IMR-90 (cell line): ENCODE measurements around the gene TLNRD1. TPM values are rescaled to one million over a fixed set of nuclear protein-coding genes. Genes with fewer than 3 reads are reported as not detected.

Source experiments
- ATAC-seq: fragments of 200-7000 bp; cut with Tn5 transposase; 2 replicates; pipeline ENCODE4 v1.9.1; 2020; ENCODE audit warnings: low read depth, mild to moderate bottlenecking, moderate library complexity
- BruUV-seq: library from RNA; stranded (reverse); fragments of 400-500 nt; replicated peaks from 2 replicates; lab custom pipeline; 2021; lab: Mats Ljungman, UMichigan
- CTCF ChIA-PET: fragments of 300-600 bp; formaldehyde crosslinking; extraction: SDS; loops from one replicate; lab custom pipeline; 2021; ENCODE audit warnings: antibody characterized with exemption; lab: Yijun Ruan, JAX
- POLR2A ChIA-PET: fragments of 300-600 bp; sonication (Branson Sonifier 250); formaldehyde crosslinking; loops from one replicate; lab custom pipeline; 2022; ENCODE audit warnings: antibody characterized with exemption; ENCODE audit not compliant: unreplicated experiment; lab: Charles Lee
- DNase-seq: peaks from one replicate; pipeline ENCODE4 v3.0.0; 2013
- H2AFZ ChIP-seq: replicated peaks from 2 replicates; pipeline ENCODE3; 2013; ENCODE audit warnings: low read length, mild to moderate bottlenecking; ENCODE audit not compliant: poor library complexity
- H2AK5ac ChIP-seq: 2 replicates; pipeline ENCODE4 v1.6.1; 2013; ENCODE audit warnings: low read depth, low read length, inconsistent platforms
- H2AK9ac ChIP-seq: replicated peaks from 2 replicates; pipeline ENCODE3; 2013; ENCODE audit warnings: mild to moderate bottlenecking, low read depth, low read length, moderate library complexity; ENCODE audit not compliant: poor library complexity
- H2BK120ac ChIP-seq: 2 replicates; pipeline ENCODE4 v1.6.1; 2013; ENCODE audit warnings: low read depth, low read length, inconsistent platforms
- H2BK15ac ChIP-seq: 3 replicates; pipeline ENCODE4 v1.6.1; 2013; ENCODE audit warnings: low read depth, low read length, inconsistent platforms
- H2BK20ac ChIP-seq: 2 replicates; pipeline ENCODE4 v1.6.1; 2013; ENCODE audit warnings: low read depth, mild to moderate bottlenecking, inconsistent platforms, low read length, moderate library complexity
- H2BK5ac ChIP-seq: 2 replicates; pipeline ENCODE4 v1.6.1; 2013; ENCODE audit warnings: mild to moderate bottlenecking, low read depth, low read length, inconsistent platforms; ENCODE audit not compliant: poor library complexity, severe bottlenecking
- H3K14ac ChIP-seq: replicated peaks from 2 replicates; pipeline ENCODE4 v1.6.1; 2013; ENCODE audit warnings: low read depth, low read length, inconsistent platforms
- H3K18ac ChIP-seq: 2 replicates; pipeline ENCODE4 v1.6.1; 2013; ENCODE audit warnings: low read depth, low read length, control low read depth
- H3K23ac ChIP-seq: 2 replicates; pipeline ENCODE4 v1.6.1; 2013; ENCODE audit warnings: low read depth, low read length, inconsistent platforms
- H3K27ac ChIP-seq: 2 replicates; pipeline ENCODE4 v1.5.1; 2013; ENCODE audit warnings: mild to moderate bottlenecking, control low read depth, low read length; ENCODE audit not compliant: insufficient read depth
- H3K27me3 ChIP-seq: 2 replicates; pipeline ENCODE4 v1.6.1; 2013; ENCODE audit warnings: low read length; ENCODE audit not compliant: control insufficient read depth, insufficient read depth
- H3K36me3 ChIP-seq: 2 replicates; pipeline ENCODE4 v1.6.1; 2013; ENCODE audit warnings: low read length, mixed read lengths; ENCODE audit not compliant: control insufficient read depth, insufficient read depth
- H3K4ac ChIP-seq: 2 replicates; pipeline ENCODE4 v1.6.1; 2013; ENCODE audit warnings: low read depth, low read length, inconsistent platforms
- H3K4me1 ChIP-seq: 2 replicates; pipeline ENCODE4 v1.6.1; 2013; ENCODE audit warnings: low read length, mixed read lengths; ENCODE audit not compliant: control insufficient read depth, insufficient read depth
- H3K4me2 ChIP-seq: 2 replicates; pipeline ENCODE4 v1.6.1; 2013; ENCODE audit warnings: low read depth, mild to moderate bottlenecking, control low read depth, low read length, moderate library complexity
- H3K4me3 ChIP-seq: 2 replicates; pipeline ENCODE4 v1.5.1; 2013; ENCODE audit warnings: low read depth, mild to moderate bottlenecking, control low read depth, low read length, moderate library complexity; ENCODE audit not compliant: insufficient read depth
- H3K56ac ChIP-seq: 2 replicates; pipeline ENCODE4 v1.6.1; 2013; ENCODE audit warnings: low read length, inconsistent platforms; ENCODE audit not compliant: insufficient read depth; ENCODE audit errors: extremely low read depth
- H3K79me1 ChIP-seq, 2 experiments: 2 replicates each; pipeline ENCODE4 v1.6.1; 2013; ENCODE audit warnings: low read length in 2 of 2, inconsistent platforms in 1 of 2, low read depth in 1 of 2
- H3K9ac ChIP-seq: 2 replicates; pipeline ENCODE4 v1.6.1; 2013; ENCODE audit warnings: low read depth, low read length, control low read depth
- H3K9me1 ChIP-seq: 2 replicates; pipeline ENCODE4 v1.6.1; 2013; ENCODE audit warnings: low read length, inconsistent platforms; ENCODE audit not compliant: insufficient read depth
- H3K9me3 ChIP-seq: 2 replicates; pipeline ENCODE4 v1.6.1; 2013; ENCODE audit warnings: low read length; ENCODE audit not compliant: control insufficient read depth, insufficient read depth
- H4K20me1 ChIP-seq: 2 replicates; pipeline ENCODE4 v1.6.1; 2013; ENCODE audit warnings: low read length, inconsistent platforms; ENCODE audit not compliant: insufficient read depth
- H4K5ac ChIP-seq: 2 replicates; pipeline ENCODE4 v1.6.1; 2013; ENCODE audit warnings: mild to moderate bottlenecking, low read depth, low read length, control low read depth
- H4K8ac ChIP-seq, 2 experiments: 2 replicates each; pipeline ENCODE4 v1.6.1; 2013; ENCODE audit warnings: low read depth in 2 of 2, low read length in 2 of 2, control low read depth in 1 of 2, inconsistent platforms in 1 of 2
- H4K91ac ChIP-seq: 2 replicates; pipeline ENCODE4 v1.6.1; 2013; ENCODE audit warnings: low read depth, low read length, inconsistent platforms; ENCODE audit not compliant: insufficient read depth
- CHD1 ChIP-seq: IDR thresholded peaks from 2 replicates; pipeline ENCODE4 v1.6.1; 2012; ENCODE audit warnings: low read depth, low read length, improper control_type of control experiment
- ELK1 ChIP-seq: fragments of 150-350 bp; IDR thresholded peaks from 2 replicates; pipeline ENCODE4 v1.6.1; 2016; ENCODE audit warnings: low read depth, mild to moderate bottlenecking, low read length, moderate library complexity, borderline replicate concordance
- MAFK ChIP-seq: IDR thresholded peaks from 2 replicates; pipeline ENCODE4 v1.6.1; 2012; ENCODE audit warnings: low read depth, low read length, improper control_type of control experiment
- MAZ ChIP-seq: IDR thresholded peaks from 2 replicates; pipeline ENCODE4 v1.6.1; 2012; ENCODE audit warnings: low read depth, mild to moderate bottlenecking, low read length, improper control_type of control experiment, moderate library complexity, borderline replicate concordance
- MXI1 ChIP-seq: IDR thresholded peaks from 2 replicates; pipeline ENCODE4 v1.6.1; 2012; ENCODE audit warnings: low read depth, mild to moderate bottlenecking, low read length, moderate library complexity, borderline replicate concordance
- NFE2L2 ChIP-seq: fragments of 150-350 bp; IDR thresholded peaks from 2 replicates; pipeline ENCODE4 v1.6.1; 2016; ENCODE audit warnings: low read depth, mild to moderate bottlenecking, low read length
- POLR2A ChIP-seq: IDR thresholded peaks from 2 replicates; pipeline ENCODE4 v1.6.1; 2012; ENCODE audit warnings: mild to moderate bottlenecking, low read depth, low read length
- RAD21 ChIP-seq: IDR thresholded peaks from 2 replicates; pipeline ENCODE4 v1.6.1; 2012; ENCODE audit warnings: low read length, improper control_type of control experiment
- RCOR1 ChIP-seq: IDR thresholded peaks from 2 replicates; pipeline ENCODE4 v1.6.1; 2012; ENCODE audit warnings: mild to moderate bottlenecking, low read length, improper control_type of control experiment; ENCODE audit not compliant: insufficient replicate concordance
- RFX5 ChIP-seq: IDR thresholded peaks from 2 replicates; pipeline ENCODE4 v1.8.0; 2012; ENCODE audit warnings: low read depth, mild to moderate bottlenecking, low read length, moderate library complexity
- SMC3 ChIP-seq: fragments of 150-350 bp; IDR thresholded peaks from 2 replicates; pipeline ENCODE4 v1.6.1; 2016; ENCODE audit warnings: low read depth, mild to moderate bottlenecking, antibody characterized with exemption, low read length, moderate library complexity
- USF2 ChIP-seq: fragments of 150-350 bp; IDR thresholded peaks from 2 replicates; pipeline ENCODE4 v1.6.1; 2017; ENCODE audit warnings: mild to moderate bottlenecking, antibody characterized with exemption, low read length, low read depth
- WGBS, 2 experiments: methylation state at CpG; one replicate each; pipeline versions ENCODE4 v1.1.5 to v1.1.7; 2013; ENCODE audit warnings: missing lambda C conversion rate in 2 of 2; ENCODE audit not compliant: insufficient read length in 1 of 2; ENCODE audit errors: extremely low coverage in 2 of 2; 5-methylcytosine and 5-hydroxymethylcytosine counted together
- dilution Hi-C: fragments of 300-500 bp; cut with HindIII; formaldehyde crosslinking; loops from one replicate; pipeline ENCODE4 v1.14.3; 2018; ENCODE audit warnings: low sequenced_read_pairs; ENCODE audit not compliant: unreplicated experiment
- in situ Hi-C: fragments of 300-500 bp; cut with MboI; formaldehyde crosslinking; loops from 3 replicates; pipeline ENCODE4 v1.14.3; 2019; ENCODE audit warnings: low sequenced_read_pairs, inconsistent platforms, mixed read lengths
- intact Hi-C: fragments of 100-400 bp; cut with micrococcal nuclease; formaldehyde crosslinking; loops from 2 replicates; pipeline ENCODE4 v1.10.0; 2022
- polyA plus RNA-seq, 3 experiments: library from polyadenylated mRNA; depleted of rRNA; stranded (reverse); fragments of >200 nt; gene quantifications; 2 replicates each; pipeline ENCODE4 v1.2.3, GENCODE V29; 2012; ENCODE audit warnings: low replicate concordance in 1 of 3
- total RNA-seq: library from RNA; depleted of rRNA; stranded (reverse); fragments of >200 nt; gene quantifications from 2 replicates; pipeline ENCODE4 v1.2.3, GENCODE V29; 2012

The TLNRD1 gene
- total and polyA plus RNA-seq, 2 of the 4 experiments (the other 2 are of a cell fraction): 2.2 to 6.8 TPM

- H3K9me3 ChIP-seq: no peaks in the 10 kb centered on the region
- ChIA-PET POLR2A (no interaction called here), CTCF (no interaction called here)
- peak overlapping the region; percentile 55 for H2BK5ac ChIP-seq
- no peak overlapping the region for H3K56ac ChIP-seq
- BruUV-seq: no TSS peak
- peak overlapping the region; percentile 96 for H2AFZ ChIP-seq
- no peak overlapping the region for H2AK5ac ChIP-seq
- dilution Hi-C loops: no loop called here
- WGBS, 2 experiments: 0% methylated on average over 16 of the region's 42 CpGs; no CpG with 5 or more reads in 1 of the 2 experiments
- no peak overlapping the region; the same call in 1 of the 2 replicates for H3K18ac ChIP-seq
- H3K36me3 ChIP-seq: peaks cover 14% of the 10 kb centered on the region
- intact Hi-C loops: loop anchor here (5.0 kb wide), 1 partner anchor 95 kb away; no protein-coding TSS in a partner anchor
- H4K20me1 ChIP-seq: peaks cover 36% of the 10 kb centered on the region
- no peak for TF ChIP-seq POLR2A
- no peak for TF ChIP-seq CHD1
- TF ChIP-seq RAD21: no peak
- TF ChIP-seq USF2: no peak
- TF ChIP-seq NFE2L2: no peak
- TF ChIP-seq ELK1: no peak
- TF ChIP-seq RCOR1: no peak
- no peak for TF ChIP-seq MXI1
- no peak for TF ChIP-seq MAZ
- TF ChIP-seq RFX5: no peak
- no peak for TF ChIP-seq SMC3
- TF ChIP-seq MAFK: no peak
- no peak overlapping the region for H3K14ac ChIP-seq
- H4K5ac ChIP-seq: no peak overlapping the region
- H2BK15ac ChIP-seq: no peak overlapping the region
- peak overlapping the region; percentile 93 for H2AK9ac ChIP-seq
- peak overlapping the region; percentile 89 for H3K4me3 ChIP-seq
- ATAC-seq (peak; percentile 36), DNase-seq (no peak)
- H3K4me2 ChIP-seq: peak overlapping the region; percentile 52
- H3K9me1 ChIP-seq: peaks cover 3% of the 10 kb centered on the region; the same call in 1 of the 2 replicates
- H3K9ac ChIP-seq: peak overlapping the region; percentile 76
- H4K8ac ChIP-seq: peak overlapping the region in 1 of 2 experiments; percentile 35; a peak in 2 of 4 replicates
- no peaks in the 10 kb centered on the region for H3K27me3 ChIP-seq
- peaks cover 13% of the 10 kb centered on the region for H3K4me1 ChIP-seq
- H3K79me1 ChIP-seq: peaks cover 30 to 48% of the 10 kb centered on the region in 2 experiments
- no peak overlapping the region for H2BK20ac ChIP-seq
- H4K91ac ChIP-seq: no peak overlapping the region; the same call in 1 of the 2 replicates
- no peak overlapping the region for H3K23ac ChIP-seq
- in situ Hi-C loops: no loop called here
- 0 out of 2 replicates have a peak overlapping the region, but pooled peaks have one; percentile 10 for H2BK120ac ChIP-seq
- peak overlapping the region; percentile 46; the same call in 1 of the 2 replicates for H3K4ac ChIP-seq
- H3K27ac ChIP-seq: peak overlapping the region; percentile 77
Measured at GRCh38 chr15:81002009-81002330, 1.2 kb downstream of the TLNRD1 start.
